AML-193 (cell line): Measurements from ENCODE around the gene THSD4.

Experiments
- DNase-seq, 2 experiments: peaks; one replicate each; lab custom pipeline; 2025; lab: John Stamatoyannopoulos, UW

Gene THSD4

GRCh38 chr15:71628988-71629770 lies 513.9 kb downstream of the THSD4 start:
- DNase-seq: no peak

- DNase-seq: no peak
Measured at GRCh38 chr15:71629781-71630474, 514.7 kb downstream of the THSD4 start.

- DNase-seq: no peak
Measured at GRCh38 chr15:71630475-71630809, 515.2 kb downstream of the THSD4 start.

GRCh38 chr15:71632576-71633195 lies 517.4 kb downstream of the THSD4 start:
- no peak for DNase-seq

GRCh38 chr15:71634820-71635560 lies 519.7 kb downstream of the THSD4 start:
- DNase-seq: no peak

- DNase-seq: no peak
Measured at GRCh38 chr15:71635735-71636134, 520.5 kb downstream of the THSD4 start.

GRCh38 chr15:71638876-71639275 lies 523.6 kb downstream of the THSD4 start:
- no peak for DNase-seq

- DNase-seq: no peak
Measured at GRCh38 chr15:71639471-71639870, 524.2 kb downstream of the THSD4 start.

- DNase-seq: no peak
Measured at GRCh38 chr15:71643918-71644317, 528.6 kb downstream of the THSD4 start.

- DNase-seq: no peak
Measured at GRCh38 chr15:71646767-71647486, 531.7 kb downstream of the THSD4 start.

- DNase-seq: no peak
Measured at GRCh38 chr15:71647487-71647808, 532.2 kb downstream of the THSD4 start.

- no peak for DNase-seq
Measured at GRCh38 chr15:71648095-71648494, 532.8 kb downstream of the THSD4 start.

GRCh38 chr15:71649894-71650293 lies 534.6 kb downstream of the THSD4 start:
- no peak for DNase-seq

GRCh38 chr15:71650603-71651002 lies 535.3 kb downstream of the THSD4 start:
- DNase-seq: no peak

- peak; percentile 9 to 28 for DNase-seq
Measured at GRCh38 chr15:71651750-71652186, 536.5 kb downstream of the THSD4 start.

GRCh38 chr15:71654042-71654719 lies 538.9 kb downstream of the THSD4 start:
- DNase-seq: no peak

GRCh38 chr15:71654720-71655174 lies 539.5 kb downstream of the THSD4 start:
- DNase-seq: no peak

GRCh38 chr15:71656425-71656824 lies 541.2 kb downstream of the THSD4 start:
- no peak for DNase-seq

- DNase-seq: no peak
Measured at GRCh38 chr15:71657141-71657540, 541.9 kb downstream of the THSD4 start.

- no peak for DNase-seq
Measured at GRCh38 chr15:71658036-71658435, 542.8 kb downstream of the THSD4 start.
